Type B pancreatic cell (in vitro differentiated cells): Measurements from ENCODE around the gene DLEU7. TPM values are rescaled to one million over a fixed set of nuclear protein-coding genes. Genes with fewer than 3 reads are reported as not detected.
A peak's percentile ranks its signal among the peaks of the same experiment; 100 is the strongest.

Experiments used
- DNase-seq: peaks from one replicate; pipeline ENCODE4 v3.0.0; 2021; ENCODE audit warnings: mixed read lengths; ENCODE audit not compliant: unreplicated experiment; ENCODE audit errors: extremely low spot score
- H3K27ac Mint-ChIP-seq: 2 replicates; pipeline ENCODE4 v1.8.0; 2021; ENCODE audit warnings: mild to moderate bottlenecking, mixed read lengths
- H3K27me3 Mint-ChIP-seq: 2 replicates; pipeline ENCODE4 v1.8.0; 2021; ENCODE audit warnings: mixed read lengths
- H3K36me3 Mint-ChIP-seq: 2 replicates; pipeline ENCODE4 v1.8.0; 2021; ENCODE audit warnings: mixed read lengths
- H3K4me1 Mint-ChIP-seq: one replicate; pipeline ENCODE4 v1.8.0; 2021; ENCODE audit warnings: mixed read lengths; ENCODE audit not compliant: unreplicated experiment
- H3K4me3 Mint-ChIP-seq: 2 replicates; pipeline ENCODE4 v1.8.0; 2021; ENCODE audit warnings: mild to moderate bottlenecking, mixed read lengths
- H3K9me3 Mint-ChIP-seq: 2 replicates; pipeline ENCODE4 v1.8.0; 2021; ENCODE audit warnings: mixed read lengths
- CTCF ChIP-seq: fragments of 200-600 bp; sonication (generic); conservative IDR thresholded peaks from 2 replicates; pipeline ENCODE4 v1.5.0; 2021; ENCODE audit warnings: antibody characterized with exemption, mild to moderate bottlenecking
- long read RNA-seq: library from polyadenylated mRNA; unstranded; transcript quantifications from one replicate; pipeline ENCODE4 v2.0.0, GENCODE V29; 2020
- total RNA-seq: library from RNA; stranded (reverse); gene quantifications from 2 replicates; pipeline ENCODE4 v1.2.1, GENCODE V29; 2021; ENCODE audit warnings: low replicate concordance

The DLEU7 gene
- total RNA-seq: 14.4 TPM in 1 of 2 replicates, not detected in the other
- long read RNA-seq: 0 reads

GRCh38 chr13:50843257-50844083 is at the start of gene DLEU7:
TSS of gene DLEU7 (minus strand) at chr13:50843692. CDS start at chr13:50843646, 46 bp downstream.
- Mint-ChIP-seq H3K4me1 (peaks cover 27% of the 10 kb centered on the region), H3K9me3 (no peaks in the 10 kb centered on the region), H3K4me3 (peak within 1 kb of the TSS; percentile 86), H3K27me3 (peaks cover 39% of the 10 kb centered on the region), H3K27ac (peak within 1 kb of the TSS; percentile 81), H3K36me3 (peaks cover 4% of the 10 kb centered on the region)
- TF ChIP-seq CTCF: no peak
- DNase-seq: peak; percentile 73

GRCh38 chr13:50892210-50892944 is 48.9 kb upstream of the DLEU7 start:
- Mint-ChIP-seq H3K4me1 (peaks cover 18% of the 10 kb centered on the region), H3K27ac (no peak overlapping the region), H3K9me3 (no peaks in the 10 kb centered on the region), H3K4me3 (no peak overlapping the region), H3K36me3 (no peaks in the 10 kb centered on the region), H3K27me3 (no peaks in the 10 kb centered on the region)
- no peak for TF ChIP-seq CTCF
- DNase-seq: no peak

DNA sequence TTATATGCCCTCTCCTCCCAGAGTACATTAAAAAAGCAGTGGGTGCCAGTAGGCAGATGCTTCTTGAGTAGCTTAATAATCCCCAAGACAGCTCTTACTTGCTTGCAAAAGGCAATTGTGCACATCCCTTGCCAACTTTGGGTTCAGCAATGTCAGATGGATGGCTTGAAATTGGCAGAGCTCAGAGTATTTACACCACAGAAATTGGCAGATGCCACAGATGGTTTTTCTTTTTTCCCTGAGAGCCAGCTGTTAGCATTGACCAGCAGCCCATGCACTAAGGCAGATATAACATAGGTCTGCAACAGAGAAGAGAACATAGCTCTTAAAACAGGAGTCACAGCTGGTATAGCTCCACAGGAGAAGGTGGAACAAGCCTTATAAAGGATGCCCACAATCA is 47.7 kb upstream of the DLEU7 start:
- no peaks in the 10 kb centered on the region for H3K9me3 Mint-ChIP-seq
- no peak overlapping the region for H3K27ac Mint-ChIP-seq
- H3K4me1 Mint-ChIP-seq: peaks cover 18% of the 10 kb centered on the region
- H3K27me3 Mint-ChIP-seq: no peaks in the 10 kb centered on the region
- DNase-seq: no peak
- no peak overlapping the region for H3K4me3 Mint-ChIP-seq
- TF ChIP-seq CTCF: no peak
- H3K36me3 Mint-ChIP-seq: no peaks in the 10 kb centered on the region

- DNase-seq: no peak
- H3K9me3 Mint-ChIP-seq: no peaks in the 10 kb centered on the region
- peaks cover 11% of the 10 kb centered on the region for H3K4me1 Mint-ChIP-seq
- H3K36me3 Mint-ChIP-seq: no peaks in the 10 kb centered on the region
- no peak for TF ChIP-seq CTCF
- H3K27me3 Mint-ChIP-seq: no peaks in the 10 kb centered on the region
- no peak overlapping the region for H3K27ac Mint-ChIP-seq
- no peak overlapping the region for H3K4me3 Mint-ChIP-seq
These were observed 45.8 kb upstream of the DLEU7 start for GRCh38 chr13:50889317-50889716.

DNA sequence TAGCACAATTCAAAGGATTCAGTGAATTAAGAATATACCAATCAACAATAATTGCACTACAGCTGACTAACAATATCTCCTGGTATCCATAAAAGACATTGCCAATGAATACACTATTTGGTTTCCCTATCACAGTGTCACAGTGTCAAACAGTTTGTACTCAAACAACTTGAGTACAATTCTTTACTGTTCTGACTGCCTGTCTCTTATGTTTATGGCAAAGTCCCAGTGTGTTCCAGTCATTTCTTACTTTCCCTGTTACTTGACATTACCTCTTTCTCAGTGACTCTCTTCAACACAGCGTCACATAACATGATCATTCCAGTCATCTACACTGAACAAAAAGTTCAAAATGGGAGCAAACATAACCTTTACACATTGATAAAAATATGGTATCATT is 44.9 kb upstream of the DLEU7 start:
- Mint-ChIP-seq H3K4me1 (peaks cover 6% of the 10 kb centered on the region), H3K9me3 (no peaks in the 10 kb centered on the region), H3K27ac (no peak overlapping the region), H3K36me3 (no peaks in the 10 kb centered on the region), H3K4me3 (no peak overlapping the region), H3K27me3 (no peaks in the 10 kb centered on the region)
- DNase-seq: no peak
- no peak for TF ChIP-seq CTCF
